A549 (cell line): Measurements from ENCODE around the gene C19orf47. TPM values are rescaled to one million over a fixed set of nuclear protein-coding genes. Genes with fewer than 3 reads are reported as not detected.

Source experiments
- ATAC-seq, 2 experiments: fragments of 200-7000 bp in 1 of 2; fragments of >200 bp in 1 of 2; cut with Nextera tagmentation in 1 of 2; cut with Tn5 transposase in 1 of 2; 3 replicates each; pipeline versions ENCODE4 v1.8.0 to v1.9.1; 2018 to 2020; ENCODE audit warnings: mild to moderate bottlenecking in 1 of 2, moderate library complexity in 1 of 2
- CTCF ChIA-PET: fragments of 300-600 bp; sonication (Branson Sonifier 250); formaldehyde crosslinking; extraction: SDS; loops from one replicate; lab custom pipeline; 2021; ENCODE audit warnings: antibody characterized with exemption, inconsistent platforms; lab: Yijun Ruan, JAX
- POLR2A ChIA-PET: fragments of 350-600 bp; formaldehyde crosslinking; extraction: SDS; loops from one replicate; lab custom pipeline; 2021; ENCODE audit warnings: antibody characterized with exemption, inconsistent platforms; lab: Yijun Ruan, JAX
- DNase-seq, 2 experiments: peaks; one replicate each; pipeline versions ENCODE4 v3.0.0 to v3.0.0-alpha.2; 2011 to 2016; ENCODE audit warnings: low read depth in 1 of 2, low spot score in 1 of 2
- FAIRE-seq: peaks from 2 replicates; lab custom pipeline; 2011; peaks lifted over from hg19 to GRCh38; lab: Jason Lieb, UNC
- H3K27ac ChIP-seq, 2 experiments: fragments of >200 bp; sonication (Bioruptor Twin); formaldehyde crosslinking; 3 replicates each; pipeline ENCODE4 v1.5.1; 2016 to 2017
- H3K4me1 ChIP-seq: fragments of >200 bp; sonication (Bioruptor Twin); formaldehyde crosslinking; 3 replicates; pipeline ENCODE4 v1.6.1; 2016
- H3K4me2 ChIP-seq: fragments of >200 bp; sonication (Bioruptor Twin); formaldehyde crosslinking; 3 replicates; pipeline ENCODE4 v1.6.1; 2016
- H3K4me3 ChIP-seq: fragments of >200 bp; sonication (Bioruptor Twin); formaldehyde crosslinking; 3 replicates; pipeline ENCODE4 v1.5.1; 2016
- H3K9me3 ChIP-seq: fragments of >200 bp; sonication (Bioruptor Twin); formaldehyde crosslinking; 3 replicates; pipeline ENCODE4 v1.6.1; 2016
- CBX8 ChIP-seq: fragments of 200-600 bp; sonication (generic); IDR thresholded peaks from 2 replicates; pipeline ENCODE4 v1.6.1; 2016
- CEBPB ChIP-seq, 2 experiments: fragments of >200 bp in 1 of 2; sonication (Bioruptor Twin) in 1 of 2; formaldehyde crosslinking in 1 of 2; IDR thresholded peaks; 2 replicates each; pipeline ENCODE4 v1.6.1; 2012 to 2016
- CHD2 ChIP-seq: fragments of 150-350 bp; IDR thresholded peaks from 2 replicates; pipeline ENCODE4 v1.6.1; 2014; ENCODE audit warnings: low read length; ENCODE audit not compliant: partially characterized antibody
- EHMT2 ChIP-seq: fragments of 200-600 bp; sonication (generic); IDR thresholded peaks from 2 replicates; pipeline ENCODE4 v1.6.1; 2016; ENCODE audit warnings: antibody characterized with exemption, low read depth, mild to moderate bottlenecking, moderate library complexity
- EP300 ChIP-seq, 2 experiments: fragments of >200 bp; sonication (Bioruptor Twin); formaldehyde crosslinking; IDR thresholded peaks; 2 replicates in 1 of 2; 3 replicates in 1 of 2; pipeline ENCODE4 v1.6.1; 2016 to 2017
- ESRRA ChIP-seq: fragments of 150-350 bp; IDR thresholded peaks from 2 replicates; pipeline ENCODE4 v1.6.1; 2014; ENCODE audit warnings: mild to moderate bottlenecking, low read length, borderline replicate concordance
- FOXS1 ChIP-seq: fragments of 250-450 bp; sonication (Bioruptor Pico); IDR thresholded peaks from 2 replicates; pipeline ENCODE4 v1.5.0; 2020; ENCODE audit warnings: mild to moderate bottlenecking, moderate library complexity
- GATA3 ChIP-seq: IDR thresholded peaks from 2 replicates; pipeline ENCODE4 v1.6.1; 2012; ENCODE audit warnings: borderline replicate concordance
- KDM1A ChIP-seq: fragments of 200-600 bp; sonication (generic); IDR thresholded peaks from 2 replicates; pipeline ENCODE4 v1.6.1; 2016; ENCODE audit warnings: low read depth, mild to moderate bottlenecking
- MAZ ChIP-seq: fragments of 150-350 bp; IDR thresholded peaks from 2 replicates; pipeline ENCODE4 v1.6.1; 2014; ENCODE audit warnings: antibody characterized with exemption, low read depth, low read length, borderline replicate concordance
- MYC ChIP-seq: IDR thresholded peaks from 2 replicates; pipeline ENCODE4 v1.6.1; 2012; ENCODE audit warnings: mild to moderate bottlenecking, inconsistent platforms, low read length, improper control_type of control experiment, borderline replicate concordance
- NPAS2 ChIP-seq: fragments of 250-450 bp; sonication (Bioruptor Pico); IDR thresholded peaks from 2 replicates; pipeline ENCODE4 v1.8.0; 2022; ENCODE audit warnings: mild to moderate bottlenecking, moderate library complexity, borderline replicate concordance
- NR3C1 ChIP-seq: fragments of >200 bp; sonication (Bioruptor Twin); formaldehyde crosslinking; IDR thresholded peaks from 3 replicates; pipeline ENCODE4 v1.6.1; 2017
- POLR2A ChIP-seq: IDR thresholded peaks from 2 replicates; pipeline ENCODE4 v1.6.1; 2012; ENCODE audit warnings: mild to moderate bottlenecking, low read length
- RARB ChIP-seq: fragments of 250-450 bp; sonication (Bioruptor Pico); IDR thresholded peaks from 2 replicates; pipeline ENCODE4 v1.8.0; 2021; ENCODE audit warnings: mild to moderate bottlenecking, moderate library complexity
- RCOR1 ChIP-seq: fragments of 150-350 bp; IDR thresholded peaks from 2 replicates; pipeline ENCODE4 v1.6.1; 2014; ENCODE audit warnings: antibody characterized with exemption, low read length, low read depth
- SREBF2 ChIP-seq: fragments of 450-650 bp; IDR thresholded peaks from 2 replicates; pipeline ENCODE4 v1.6.1; 2014; ENCODE audit warnings: mild to moderate bottlenecking, moderate library complexity
- TP53 ChIP-seq: fragments of 250-450 bp; sonication (Bioruptor Pico); IDR thresholded peaks from 2 replicates; pipeline ENCODE4 v1.5.0; 2021; ENCODE audit warnings: mild to moderate bottlenecking, moderate library complexity
- ZFP36 ChIP-seq: fragments of 450-650 bp; IDR thresholded peaks from 2 replicates; pipeline ENCODE4 v1.6.1; 2014; ENCODE audit warnings: borderline replicate concordance; ENCODE audit not compliant: partially characterized antibody
- ZNF302 ChIP-seq: fragments of 250-450 bp; sonication (Bioruptor Pico); IDR thresholded peaks from 2 replicates; pipeline ENCODE4 v1.9.0; 2021; ENCODE audit warnings: inconsistent platforms, mild to moderate bottlenecking, moderate library complexity
- ZSCAN20 ChIP-seq: fragments of 250-450 bp; sonication (Bioruptor Pico); IDR thresholded peaks from 2 replicates; pipeline ENCODE4 v1.8.0; 2022; ENCODE audit warnings: mild to moderate bottlenecking, moderate library complexity
- WGBS: methylation state at CpG from one replicate; pipeline ENCODE4 v1.1.6; 2017; ENCODE audit errors: missing lambda C conversion rate; 5-methylcytosine and 5-hydroxymethylcytosine counted together
- polyA plus RNA-seq, 4 experiments: library from polyadenylated mRNA; depleted of rRNA in 3 of 4; stranded (reverse); fragments of >200 nt; fragmentation: RNase III in 1 of 4; extraction: RNeasy Plus Mini Kit Qiagen cat#74134 plus additional on column Dnase treatment in 1 of 4; gene quantifications; 2 replicates in 3 of 4; 3 replicates in 1 of 4; pipeline ENCODE4 v1.2.3, GENCODE V29; 2011 to 2017
- TF ChIP-seq, protein P1 (sequence below): fragments of >200 bp; sonication (Bioruptor Twin); formaldehyde crosslinking; IDR thresholded peaks from 3 replicates; pipeline ENCODE4 v1.6.1; 2016
- TF ChIP-seq, protein P2 (sequence below): IDR thresholded peaks from 2 replicates; pipeline ENCODE4 v1.6.1; 2012; ENCODE audit warnings: low read depth, borderline replicate concordance
- TF ChIP-seq, protein P3 (sequence below): fragments of 150-350 bp; IDR thresholded peaks from 2 replicates; pipeline ENCODE4 v1.6.1; 2014; ENCODE audit warnings: low read depth, mild to moderate bottlenecking, low read length

C19orf47 gene
- polyA plus RNA-seq, 2 of the 4 experiments (the other 2 are of a cell fraction): 25.7 to 39.8 TPM

DNA sequence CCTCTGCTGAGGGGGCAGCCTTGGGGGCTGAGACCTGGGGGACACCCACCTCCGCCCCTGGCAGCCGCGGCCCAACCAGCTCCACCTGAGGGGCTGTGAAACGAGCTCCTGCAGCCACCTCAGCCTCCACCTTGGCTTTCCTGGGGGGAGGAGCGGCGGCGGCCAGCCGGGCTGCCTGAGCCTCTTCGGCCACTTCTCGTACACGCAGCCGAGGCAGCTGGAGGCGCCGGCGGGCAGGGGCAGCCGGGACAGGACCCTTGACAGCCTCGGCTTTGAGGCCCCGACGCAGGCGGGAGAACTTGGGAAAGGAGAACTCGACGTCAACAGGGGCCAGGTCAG, 49.3 kb upstream of the C19orf47 start:
- no peak for FAIRE-seq
- CTCF ChIA-PET: interaction anchor here (0.9 to 4.3 kb wide), 8 partner anchors 14 to 237 kb away, joined by 3 to 35 read pairs (median 8); partner anchors contain the start of gene PRX

GRCh38 chr19:40396886-40397567, 48.8 kb upstream of the C19orf47 start:
- H3K4me1 ChIP-seq: no peaks in the 10 kb centered on the region
- H3K9me3 ChIP-seq: no peaks in the 10 kb centered on the region
- TF ChIP-seq ZNF302 (no peak), MAZ (no peak), RCOR1 (no peak)
- 66% methylated on average over 20 of the region's 20 CpGs for WGBS
- no peak for ATAC-seq
- CTCF ChIA-PET: interaction anchor here (0.5 to 4.3 kb wide), 17 partner anchors 11 to 238 kb away, joined by 3 to 35 read pairs (median 4); partner anchors contain the start of genes PRX and SERTAD1
- no peak for FAIRE-seq
- H3K4me3 ChIP-seq: no peak overlapping the region
- no peak for DNase-seq
- H3K4me2 ChIP-seq: no peak overlapping the region
- POLR2A ChIA-PET: interaction anchor here (0.8 to 1.4 kb wide), 2 partner anchors 29 to 36 kb away, joined by 3 read pairs; partner anchors contain the start of gene SERTAD1
- no peak overlapping the region for H3K27ac ChIP-seq

More for the DNA sequence above, 49.3 kb upstream of the C19orf47 start:
- DNase-seq (no peak), ATAC-seq (no peak)
- POLR2A ChIA-PET: no interaction called here
- WGBS: 87% methylated on average over 22 of the region's 22 CpGs
- no peak overlapping the region for H3K4me2 ChIP-seq
- no peak overlapping the region for H3K27ac ChIP-seq
- no peaks in the 10 kb centered on the region for H3K9me3 ChIP-seq
- no peak for TF ChIP-seq CBX8
- TF ChIP-seq, protein P1, sequence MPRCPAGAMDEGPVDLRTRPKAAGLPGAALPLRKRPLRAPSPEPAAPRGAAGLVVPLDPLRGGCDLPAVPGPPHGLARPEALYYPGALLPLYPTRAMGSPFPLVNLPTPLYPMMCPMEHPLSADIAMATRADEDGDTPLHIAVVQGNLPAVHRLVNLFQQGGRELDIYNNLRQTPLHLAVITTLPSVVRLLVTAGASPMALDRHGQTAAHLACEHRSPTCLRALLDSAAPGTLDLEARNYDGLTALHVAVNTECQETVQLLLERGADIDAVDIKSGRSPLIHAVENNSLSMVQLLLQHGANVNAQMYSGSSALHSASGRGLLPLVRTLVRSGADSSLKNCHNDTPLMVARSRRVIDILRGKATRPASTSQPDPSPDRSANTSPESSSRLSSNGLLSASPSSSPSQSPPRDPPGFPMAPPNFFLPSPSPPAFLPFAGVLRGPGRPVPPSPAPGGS: no peak
- TF ChIP-seq RARB (CRISPR knock-in tag): no peak
- TF ChIP-seq CHD2: no peak
- TF ChIP-seq NPAS2 (CRISPR knock-in tag): no peak
- TF ChIP-seq EP300 (IDR thresholded peaks at IDR 0.05): no peak
- TF ChIP-seq ZFP36: no peak
- no peak for TF ChIP-seq GATA3
- no peak for TF ChIP-seq ZSCAN20
- no peaks in the 10 kb centered on the region for H3K4me1 ChIP-seq
- H3K4me3 ChIP-seq: no peak overlapping the region

DNA sequence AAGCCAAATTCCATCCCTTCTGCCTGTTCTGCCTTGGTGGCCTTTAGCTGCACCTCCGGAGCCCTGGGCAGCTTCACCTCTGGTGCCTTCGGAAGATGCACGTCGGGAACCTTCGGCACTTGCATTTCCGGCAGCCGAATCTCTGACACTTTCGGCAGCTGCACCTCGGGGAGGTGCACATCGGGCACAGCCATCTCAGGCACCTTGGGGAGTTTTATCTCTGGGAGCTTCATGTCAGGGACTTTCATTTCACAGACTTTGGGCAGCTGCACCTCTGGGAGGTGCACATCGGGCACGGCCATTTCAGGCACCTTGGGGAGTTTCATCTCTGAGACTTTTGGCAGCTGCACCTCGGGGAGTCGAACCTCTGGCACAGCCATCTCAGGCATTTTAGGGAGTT, 47.8 kb upstream of the C19orf47 start:
- POLR2A ChIA-PET: interaction anchor here (1.1 to 2.1 kb wide), 3 partner anchors 25 to 37 kb away, joined by 3 to 8 read pairs (median 3); partner anchors contain the start of gene SERTAD1
- H3K9me3 ChIP-seq: no peaks in the 10 kb centered on the region
- ATAC-seq: no peak
- H3K4me3 ChIP-seq: no peak overlapping the region
- 50% methylated on average over 14 of the region's 14 CpGs for WGBS
- TF ChIP-seq ZFP36 (no peak), ZNF302 (no peak), ESRRA (no peak), MYC (no peak), TP53 (CRISPR knock-in tag) (no peak), EHMT2 (no peak), SREBF2 (no peak), NR3C1 (no peak), POLR2A (no peak), KDM1A (no peak), CEBPB (IDR thresholded peaks at IDR 0.05) (no peak), FOXS1 (no peak)
- TF ChIP-seq, protein P2, sequence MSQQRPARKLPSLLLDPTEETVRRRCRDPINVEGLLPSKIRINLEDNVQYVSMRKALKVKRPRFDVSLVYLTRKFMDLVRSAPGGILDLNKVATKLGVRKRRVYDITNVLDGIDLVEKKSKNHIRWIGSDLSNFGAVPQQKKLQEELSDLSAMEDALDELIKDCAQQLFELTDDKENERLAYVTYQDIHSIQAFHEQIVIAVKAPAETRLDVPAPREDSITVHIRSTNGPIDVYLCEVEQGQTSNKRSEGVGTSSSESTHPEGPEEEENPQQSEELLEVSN: no peak
- TF ChIP-seq, protein P3, sequence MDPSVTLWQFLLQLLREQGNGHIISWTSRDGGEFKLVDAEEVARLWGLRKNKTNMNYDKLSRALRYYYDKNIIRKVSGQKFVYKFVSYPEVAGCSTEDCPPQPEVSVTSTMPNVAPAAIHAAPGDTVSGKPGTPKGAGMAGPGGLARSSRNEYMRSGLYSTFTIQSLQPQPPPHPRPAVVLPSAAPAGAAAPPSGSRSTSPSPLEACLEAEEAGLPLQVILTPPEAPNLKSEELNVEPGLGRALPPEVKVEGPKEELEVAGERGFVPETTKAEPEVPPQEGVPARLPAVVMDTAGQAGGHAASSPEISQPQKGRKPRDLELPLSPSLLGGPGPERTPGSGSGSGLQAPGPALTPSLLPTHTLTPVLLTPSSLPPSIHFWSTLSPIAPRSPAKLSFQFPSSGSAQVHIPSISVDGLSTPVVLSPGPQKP: no peak
- no peak overlapping the region for H3K27ac ChIP-seq
- peak overlapping the region; percentile 13; the same call in 1 of the 3 replicates for H3K4me2 ChIP-seq
- FAIRE-seq: no peak
- no peak for DNase-seq
- no peaks in the 10 kb centered on the region for H3K4me1 ChIP-seq
- CTCF ChIA-PET: interaction anchor here (0.6 to 4.3 kb wide), 21 partner anchors 8 to 238 kb away, joined by 3 to 35 read pairs (median 3); partner anchors contain the start of gene SERTAD1
